Esophagus squamous epithelium (tissue), 4 donors: ENCODE results near the gene OR2H2.

Experiments
- CTCF ChIP-seq, 6 experiments: fragments of 450-650 bp in 4 of 6; fragments of 200-600 bp in 2 of 6; sonication (generic) in 2 of 6; IDR thresholded peaks; one replicate each; pipeline ENCODE4 v1.5.1; 2016 to 2019; ENCODE audit warnings: antibody characterized with exemption in 6 of 6, mild to moderate bottlenecking in 4 of 6, moderate library complexity in 4 of 6
- POLR2A ChIP-seq, 4 donors: fragments of 450-650 bp; IDR thresholded peaks; one replicate each; pipeline ENCODE4 v1.6.1; 2017; ENCODE audit warnings: antibody characterized with exemption in 4 of 4, mild to moderate bottlenecking in 4 of 4, moderate library complexity in 3 of 4

GRCh38 chr6:29633534-29633905 lies 48.6 kb downstream of the OR2H2 start:
- no peak for TF ChIP-seq CTCF (IDR thresholded peaks at IDR 0.05)
- TF ChIP-seq POLR2A (IDR thresholded peaks at IDR 0.05), result no peak
